NCI-H345 treated with DMSO at 0.1 percent for 48 hours (cell line): ENCODE results near the gene ZNF146.
"Not testable (repeated sequence)": the region's sequence is repeated elsewhere in the genome, so short reads cannot be mapped to it uniquely, and the experiment has no call there.

Experiments
- DNase-seq: peaks from one replicate; lab custom pipeline; 2025; ENCODE audit not compliant: unreplicated experiment; lab: John Stamatoyannopoulos, UW

ZNF146 gene

GRCh38 chr19:36269295-36269694 lies 54.4 kb downstream of the ZNF146 start:
- not testable (repeated sequence) for DNase-seq
